ENCODE data around the gene TBL2.
A peak's percentile ranks its signal among the peaks of the same experiment; 100 is the strongest.
"Not testable (repeated sequence)": the region's sequence is repeated elsewhere in the genome, so short reads cannot be mapped to it uniquely, and the experiment has no call there.

Gene TBL2

DNA sequence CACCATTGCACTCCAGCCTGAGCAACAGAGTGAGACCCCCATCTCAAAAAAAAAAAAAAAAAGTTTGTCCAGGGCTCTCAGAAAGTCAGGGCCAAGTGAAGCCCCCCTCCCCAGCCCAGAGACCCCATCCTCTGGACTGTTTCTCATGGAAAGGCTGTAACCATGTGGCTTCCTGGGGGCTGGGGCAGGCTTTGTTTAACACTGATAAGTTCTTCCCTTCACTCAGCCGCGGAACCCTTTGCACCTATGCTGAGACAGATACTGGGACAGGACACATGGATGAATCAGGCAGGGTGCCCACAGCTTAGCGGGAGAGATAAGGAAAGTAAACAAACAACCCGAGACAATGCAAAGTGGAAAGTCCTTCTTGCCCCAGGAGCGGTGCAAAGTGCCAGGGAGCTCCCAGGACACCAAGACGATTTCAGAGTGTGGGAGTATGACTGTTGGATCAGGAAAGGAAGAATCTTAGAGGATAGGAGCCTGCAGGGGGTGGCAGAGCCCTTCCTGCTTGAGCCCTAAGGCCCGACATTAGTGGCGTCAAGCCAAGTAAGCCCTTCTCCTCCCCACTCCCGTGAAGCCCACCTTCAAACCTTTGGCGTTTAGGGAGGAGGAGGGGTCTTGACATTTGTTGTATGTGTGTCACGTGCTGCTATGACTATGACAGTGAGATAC, 34.4 kb upstream of the TBL2 start:
- DNase-seq (ENCODE audit: low spot score): no peak
- TF ChIP-seq, protein P1, sequence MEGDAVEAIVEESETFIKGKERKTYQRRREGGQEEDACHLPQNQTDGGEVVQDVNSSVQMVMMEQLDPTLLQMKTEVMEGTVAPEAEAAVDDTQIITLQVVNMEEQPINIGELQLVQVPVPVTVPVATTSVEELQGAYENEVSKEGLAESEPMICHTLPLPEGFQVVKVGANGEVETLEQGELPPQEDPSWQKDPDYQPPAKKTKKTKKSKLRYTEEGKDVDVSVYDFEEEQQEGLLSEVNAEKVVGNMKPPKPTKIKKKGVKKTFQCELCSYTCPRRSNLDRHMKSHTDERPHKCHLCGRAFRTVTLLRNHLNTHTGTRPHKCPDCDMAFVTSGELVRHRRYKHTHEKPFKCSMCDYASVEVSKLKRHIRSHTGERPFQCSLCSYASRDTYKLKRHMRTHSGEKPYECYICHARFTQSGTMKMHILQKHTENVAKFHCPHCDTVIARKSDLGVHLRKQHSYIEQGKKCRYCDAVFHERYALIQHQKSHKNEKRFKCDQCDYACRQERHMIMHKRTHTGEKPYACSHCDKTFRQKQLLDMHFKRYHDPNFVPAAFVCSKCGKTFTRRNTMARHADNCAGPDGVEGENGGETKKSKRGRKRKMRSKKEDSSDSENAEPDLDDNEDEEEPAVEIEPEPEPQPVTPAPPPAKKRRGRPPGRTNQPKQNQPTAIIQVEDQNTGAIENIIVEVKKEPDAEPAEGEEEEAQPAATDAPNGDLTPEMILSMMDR (IDR thresholded peaks at IDR 0.05; ENCODE audit: borderline replicate concordance, control extremely low read depth, extremely low read depth, insufficient read depth, missing control alignments): no peak
- in situ Hi-C loops (cut with MboI; ENCODE audit: low sequenced_read_pairs, unreplicated experiment): loop anchor here (10.0 kb wide), 1 partner anchor 102 kb away; the partner anchor contains the start of gene STX1A

DNA sequence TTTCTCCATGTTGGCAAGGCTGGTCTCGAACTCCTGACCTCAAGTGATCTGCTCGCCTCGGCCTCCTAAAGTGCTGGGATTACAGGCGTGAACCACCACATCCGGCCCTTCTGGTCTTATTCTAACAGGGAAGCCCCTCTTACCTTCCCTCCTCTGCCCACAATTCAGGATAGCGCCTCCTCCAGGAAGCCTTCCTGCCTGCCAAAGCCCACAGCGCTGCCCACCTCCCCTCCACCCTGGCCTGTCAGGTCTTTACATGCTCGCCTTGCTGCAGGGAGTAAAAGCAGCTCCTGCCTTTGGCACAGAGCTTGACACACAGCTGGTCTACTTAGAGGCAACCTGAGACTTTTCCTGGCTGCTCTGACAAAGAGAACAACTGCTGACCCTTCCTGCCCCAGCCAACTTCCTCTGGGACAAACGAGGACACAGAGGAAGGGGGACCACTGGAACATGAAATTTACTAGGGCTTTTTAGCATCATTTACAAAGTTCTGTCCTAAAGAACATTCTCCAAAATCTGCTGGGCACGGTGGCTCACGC, 32.7 kb upstream of the TBL2 start:
- TF ChIP-seq, protein P1 (IDR thresholded peaks at IDR 0.05; ENCODE audit: borderline replicate concordance, control extremely low read depth, extremely low read depth, insufficient read depth, missing control alignments): no peak
- no peak for DNase-seq (ENCODE audit: low spot score)
- in situ Hi-C loops (cut with MboI; ENCODE audit: low sequenced_read_pairs, unreplicated experiment): loop anchor here (10.0 kb wide), 1 partner anchor 104 kb away; the partner anchor contains the start of gene STX1A

DNA sequence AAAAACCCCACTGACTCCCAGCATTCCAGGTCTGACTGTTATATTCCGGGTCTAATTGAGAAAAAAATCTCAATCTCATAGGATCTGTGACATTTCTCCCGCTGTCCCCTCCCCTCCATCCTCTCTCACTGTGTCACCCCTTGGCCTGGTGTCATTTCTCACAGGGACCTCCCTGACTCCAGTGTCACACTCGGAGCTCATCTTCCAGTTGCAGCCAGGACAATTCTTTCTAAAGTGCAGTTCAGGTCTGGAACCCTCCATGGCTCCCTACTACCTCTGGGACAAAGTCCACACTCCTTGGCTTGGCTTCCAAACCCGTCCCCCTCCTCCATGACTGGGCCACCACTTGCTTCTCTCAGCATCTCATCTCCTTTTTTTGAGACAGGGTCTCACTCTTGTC, 31.7 kb upstream of the TBL2 start:
- in situ Hi-C loops (cut with MboI; ENCODE audit: low sequenced_read_pairs, unreplicated experiment): loop anchor here (10.0 kb wide), 1 partner anchor 105 kb away; the partner anchor contains the start of gene STX1A
- no peak for DNase-seq (ENCODE audit: low spot score)
- TF ChIP-seq, protein P1 (IDR thresholded peaks at IDR 0.05; ENCODE audit: borderline replicate concordance, control extremely low read depth, extremely low read depth, insufficient read depth, missing control alignments): no peak

DNA sequence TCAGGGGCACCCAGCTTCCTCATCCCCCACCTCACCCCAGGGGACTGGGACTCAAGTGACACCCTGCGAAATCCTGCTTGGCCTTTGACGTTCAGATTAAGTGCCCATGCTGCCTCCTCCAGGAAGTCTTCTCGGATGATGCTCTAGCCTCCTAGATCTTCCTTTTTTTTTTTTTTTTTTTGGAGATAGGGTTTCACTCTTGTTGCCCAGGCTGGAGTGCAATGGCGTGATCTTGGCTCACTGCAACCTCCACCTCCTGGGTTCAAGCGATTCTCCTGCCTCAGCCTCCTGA, 29.3 kb upstream of the TBL2 start:
- not testable (repeated sequence) for DNase-seq (ENCODE audit: low spot score)

DNA sequence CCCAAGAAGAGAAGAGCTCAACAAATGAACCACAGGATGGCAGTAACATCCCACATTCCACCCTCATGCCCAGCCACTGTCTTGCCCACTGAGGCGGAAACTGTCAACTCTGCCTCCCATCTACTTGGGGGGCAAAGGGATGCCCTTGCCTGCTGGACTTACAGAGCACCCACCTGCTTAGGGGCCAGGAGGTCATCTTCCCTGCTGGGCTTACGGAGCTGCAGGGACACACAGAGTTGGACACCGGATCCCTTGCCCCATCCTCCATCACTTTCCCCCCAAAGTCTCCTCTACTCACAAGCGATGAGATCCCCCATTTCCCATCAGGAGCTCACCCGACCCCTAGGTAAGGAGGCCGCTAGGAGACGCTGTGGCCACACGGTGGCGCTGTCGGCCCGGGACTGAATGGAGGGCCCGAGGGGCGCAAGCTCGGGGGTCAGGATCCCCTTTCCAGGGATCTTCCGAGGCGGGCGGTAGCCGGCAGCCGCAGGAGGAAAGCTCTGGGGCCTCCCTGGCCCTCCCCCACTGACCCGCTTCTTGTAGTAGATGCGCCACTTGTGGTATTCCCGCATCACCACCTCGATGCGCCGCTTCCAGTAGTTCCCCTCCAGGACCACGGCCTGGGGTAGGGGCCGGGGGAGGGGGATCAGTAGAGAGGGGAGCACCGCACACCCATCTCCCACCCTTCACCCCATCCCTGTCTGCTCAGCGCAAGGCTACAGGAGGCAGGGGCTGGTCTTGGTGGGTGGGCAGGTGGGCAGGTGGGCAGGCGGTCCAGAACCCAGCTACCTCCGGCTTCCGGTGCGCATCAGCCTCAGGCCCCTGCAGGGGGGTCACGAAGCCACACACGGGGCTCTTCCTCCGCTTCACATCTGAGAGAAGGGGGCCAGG, 28.7 kb upstream of the TBL2 start:
- in situ Hi-C loops (cut with MboI; ENCODE audit: low sequenced_read_pairs, unreplicated experiment): no loop called here
- TF ChIP-seq, protein P1 (IDR thresholded peaks at IDR 0.05; ENCODE audit: borderline replicate concordance, control extremely low read depth, extremely low read depth, insufficient read depth, missing control alignments): peak; percentile 85
- DNase-seq (ENCODE audit: low spot score): peak; percentile 92

More for the DNA sequence above, 29.3 kb upstream of the TBL2 start:
- in situ Hi-C loops (cut with MboI; ENCODE audit: low sequenced_read_pairs, unreplicated experiment): not testable (repeated sequence)

DNA sequence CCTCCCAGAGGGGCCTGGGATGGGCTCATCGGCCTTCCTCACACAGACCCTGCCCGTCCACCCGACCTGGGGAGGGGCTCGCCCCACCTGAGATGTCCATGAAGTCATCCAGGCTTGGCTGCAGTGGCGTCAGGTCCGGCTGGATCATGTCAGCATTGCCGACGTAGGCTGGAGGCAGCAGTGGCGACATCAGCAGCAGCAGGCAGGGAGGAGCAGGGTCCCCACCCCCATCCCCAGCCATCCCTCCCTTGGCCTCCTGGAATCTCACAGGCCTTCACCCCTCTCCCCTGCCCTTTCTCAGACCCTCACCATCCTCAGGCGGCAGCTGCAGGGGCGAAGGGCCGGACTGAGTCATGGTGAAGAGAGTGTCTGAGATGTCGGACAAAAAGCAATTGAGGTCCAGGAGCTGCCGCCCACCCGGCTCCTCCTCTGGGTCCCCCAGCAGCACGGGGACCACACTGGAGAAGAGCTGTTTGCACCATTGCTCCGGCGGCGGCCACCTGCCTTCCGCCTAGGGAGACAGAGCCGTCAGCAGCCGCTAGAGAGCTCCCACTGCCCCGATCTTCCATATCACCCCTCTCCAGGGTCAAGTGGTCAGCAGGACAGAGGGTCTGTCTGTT, 27.3 kb upstream of the TBL2 start:
- DNase-seq (ENCODE audit: low spot score): no peak
- in situ Hi-C loops (cut with MboI; ENCODE audit: low sequenced_read_pairs, unreplicated experiment): no loop called here
- TF ChIP-seq, protein P1 (IDR thresholded peaks at IDR 0.05; ENCODE audit: borderline replicate concordance, control extremely low read depth, extremely low read depth, insufficient read depth, missing control alignments): no peak
